ENCODE data around the gene NPTN. TPM values are rescaled to one million over a fixed set of nuclear protein-coding genes. Genes with fewer than 3 reads are reported as not detected.

NPTN gene
- total RNA-seq = 100 to 1,000 TPM in 1 of 2 donors, 10 to 100 TPM in 1; 85.4 to 110 TPM
- polyA plus RNA-seq (2013, experiment 1 of 2) = 92.0 TPM
- polyA plus RNA-seq (2013, experiment 2 of 2) = 83.4 TPM
- long read RNA-seq, experiment 1, transcript NPTN-202 (8 exons, 2,817 nt) = major isoform, 14 of 35 reads
- long read RNA-seq, experiment 1, partial matches to known transcripts = 5 of 35 reads
- long read RNA-seq, experiment 1, other reads (novel, unspliced or antisense) = 14 of 35 reads
- long read RNA-seq, experiment 2, transcript NPTN-203 (3 exons, 447 nt) = minor isoform, 6 of 201 reads
- long read RNA-seq, experiment 2, transcript NPTN-202 (8 exons, 2,817 nt) = major isoform, 171 of 201 reads
- long read RNA-seq, experiment 2, partial matches to known transcripts = 6 of 201 reads
- long read RNA-seq, experiment 2, other reads (novel, unspliced or antisense) = 13 of 201 reads
- long read RNA-seq, experiment 3, transcript NPTN-209 (6 exons, 858 nt) = minor isoform, 5 of 152 reads
- long read RNA-seq, experiment 3, transcript NPTN-201 (9 exons, 2,444 nt) = minor isoform, 6 of 152 reads
- long read RNA-seq, experiment 3, transcript NPTN-202 (8 exons, 2,817 nt) = major isoform, 126 of 152 reads
- long read RNA-seq, experiment 3, partial matches to known transcripts = 3 of 152 reads
- long read RNA-seq, experiment 3, other reads (novel, unspliced or antisense) = 12 of 152 reads
- long read RNA-seq, experiment 4, transcript NPTN-202 (8 exons, 2,817 nt) = major isoform, 48 of 66 reads
- long read RNA-seq, experiment 4, partial matches to known transcripts = 2 of 66 reads
- long read RNA-seq, experiment 4, other reads (novel, unspliced or antisense) = 12 of 66 reads

DNA sequence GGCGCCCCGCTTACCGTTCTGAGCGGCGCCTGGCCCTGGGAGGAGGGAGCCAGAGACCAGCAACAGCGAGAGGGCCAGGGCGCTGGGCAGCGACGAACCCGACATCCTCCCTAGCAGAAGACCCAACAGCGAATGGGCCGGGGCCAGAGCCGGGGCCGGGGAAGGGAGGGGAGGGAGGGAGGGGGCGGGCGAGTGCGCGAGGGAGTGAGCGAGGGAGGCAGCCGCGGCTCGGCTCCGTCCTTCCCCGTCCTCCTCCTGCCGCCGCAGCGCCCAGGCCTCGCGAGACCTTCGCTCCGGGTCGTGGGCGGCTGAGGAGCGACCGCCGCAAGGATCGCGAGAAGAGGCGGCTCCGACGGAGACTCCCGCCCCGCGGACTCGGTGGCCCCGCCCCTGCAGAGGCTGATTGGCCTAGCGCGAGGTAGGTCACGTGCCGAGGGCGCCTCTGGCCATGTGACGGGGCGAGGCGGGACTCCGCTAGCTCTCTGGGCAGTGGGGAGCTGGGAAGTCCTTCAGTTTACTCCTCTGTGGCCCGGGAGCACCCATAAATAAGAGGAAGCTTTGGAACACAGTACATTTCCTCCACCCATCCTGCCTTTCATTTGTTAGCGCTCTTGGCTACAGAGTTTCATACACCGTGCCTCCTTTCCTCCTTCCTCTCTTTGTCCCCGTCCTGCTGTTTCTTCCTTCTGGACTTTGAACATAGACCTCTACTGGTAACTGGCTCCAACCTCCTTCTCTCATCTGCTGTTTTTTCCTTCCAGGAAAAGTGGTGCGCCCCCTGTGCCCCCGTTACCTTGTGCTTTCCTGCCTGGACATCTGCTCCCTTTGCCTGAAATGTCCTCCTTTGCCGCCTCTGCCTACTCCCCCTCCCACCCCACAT is at the start of gene NPTN:
TSS of gene NPTN (minus strand) at position 279 of the 880 bp plus-strand sequence. CDS start at position 105, 174 bp downstream.
- peaks cover 36% of the 10 kb centered on the region for H3K4me1 Mint-ChIP-seq
- peak; percentile 99 for DNase-seq
- TF ChIP-seq, protein P1, sequence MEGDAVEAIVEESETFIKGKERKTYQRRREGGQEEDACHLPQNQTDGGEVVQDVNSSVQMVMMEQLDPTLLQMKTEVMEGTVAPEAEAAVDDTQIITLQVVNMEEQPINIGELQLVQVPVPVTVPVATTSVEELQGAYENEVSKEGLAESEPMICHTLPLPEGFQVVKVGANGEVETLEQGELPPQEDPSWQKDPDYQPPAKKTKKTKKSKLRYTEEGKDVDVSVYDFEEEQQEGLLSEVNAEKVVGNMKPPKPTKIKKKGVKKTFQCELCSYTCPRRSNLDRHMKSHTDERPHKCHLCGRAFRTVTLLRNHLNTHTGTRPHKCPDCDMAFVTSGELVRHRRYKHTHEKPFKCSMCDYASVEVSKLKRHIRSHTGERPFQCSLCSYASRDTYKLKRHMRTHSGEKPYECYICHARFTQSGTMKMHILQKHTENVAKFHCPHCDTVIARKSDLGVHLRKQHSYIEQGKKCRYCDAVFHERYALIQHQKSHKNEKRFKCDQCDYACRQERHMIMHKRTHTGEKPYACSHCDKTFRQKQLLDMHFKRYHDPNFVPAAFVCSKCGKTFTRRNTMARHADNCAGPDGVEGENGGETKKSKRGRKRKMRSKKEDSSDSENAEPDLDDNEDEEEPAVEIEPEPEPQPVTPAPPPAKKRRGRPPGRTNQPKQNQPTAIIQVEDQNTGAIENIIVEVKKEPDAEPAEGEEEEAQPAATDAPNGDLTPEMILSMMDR (conservative IDR thresholded peaks at IDR 0.05) = no peak
- 4 to 11% methylated on average over 10 to 57 of the region's 62 CpGs for WGBS, 2 experiments (ENCODE audit: insufficient coverage in 1 of 2, insufficient read length in 1 of 2)
- peak within 1 kb of the TSS; percentile 95 for H3K4me3 ChIP-seq (ENCODE audit: low read length)
- no peaks in the 10 kb centered on the region for H3K4me1 ChIP-seq (ENCODE audit: control insufficient read depth, insufficient read depth, low read length)
- peaks cover 13% of the 10 kb centered on the region for H3K27me3 Mint-ChIP-seq (ENCODE audit: insufficient read depth)
- H3K27me3 ChIP-seq (ENCODE audit: control insufficient read depth, insufficient read depth, low read length, poor library complexity, severe bottlenecking) = no peaks in the 10 kb centered on the region
- peak within 1 kb of the TSS; percentile 71 for H3K9ac ChIP-seq (ENCODE audit: extremely low read depth, low read length, poor library complexity, severe bottlenecking)
- peak within 1 kb of the TSS; percentile 75 for H3K27ac ChIP-seq (ENCODE audit: low read depth, low read length)
- no peaks in the 10 kb centered on the region for H3K36me3 Mint-ChIP-seq (ENCODE audit: low read depth)
- no peaks in the 10 kb centered on the region for H3K9me3 ChIP-seq (ENCODE audit: control insufficient read depth, low read length)
- peak within 1 kb of the TSS; percentile 88 for H3K4me3 Mint-ChIP-seq
- no peaks in the 10 kb centered on the region for H3K36me3 ChIP-seq (ENCODE audit: control insufficient read depth, insufficient read depth, low read length)
- H3K27ac Mint-ChIP-seq = peak within 1 kb of the TSS; percentile 95
- H3K9me3 Mint-ChIP-seq = no peaks in the 10 kb centered on the region

DNA sequence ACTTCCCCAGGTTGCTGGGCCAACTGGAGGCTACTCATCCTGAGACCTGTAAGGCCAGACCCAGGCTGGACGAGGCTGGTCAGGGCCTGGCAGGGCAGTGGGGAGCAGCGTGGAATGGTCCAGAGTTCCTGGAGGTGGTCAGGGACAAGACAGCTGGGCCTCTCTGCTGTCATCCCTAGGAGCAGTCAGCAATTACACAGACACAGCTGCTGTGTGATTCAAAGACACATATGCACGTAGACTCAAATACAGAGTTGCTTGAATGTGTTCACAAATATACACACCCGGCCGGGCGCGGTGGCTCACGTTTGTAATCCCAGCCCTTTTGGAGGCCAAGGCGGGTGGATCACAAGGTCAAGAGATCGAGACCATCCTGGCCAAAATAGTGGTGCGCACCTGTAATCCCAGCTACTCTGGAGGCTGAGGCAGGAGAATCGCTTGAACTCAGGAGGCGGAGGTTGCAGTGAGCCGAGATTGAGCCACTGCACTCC is 49.5 kb upstream of the NPTN start:
- Mint-ChIP-seq H3K36me3 (ENCODE audit: low read depth) (no peaks in the 10 kb centered on the region), H3K27me3 (ENCODE audit: insufficient read depth) (peaks cover 22% of the 10 kb centered on the region), H3K9me3 (no peaks in the 10 kb centered on the region), H3K4me3 (peak overlapping the region; percentile 83), H3K27ac (no peak overlapping the region), H3K4me1 (peaks cover 19% of the 10 kb centered on the region)
- Histone ChIP-seq H3K4me1 (ENCODE audit: control insufficient read depth, insufficient read depth, low read length) (peaks cover 7% of the 10 kb centered on the region), H3K9me3 (ENCODE audit: control insufficient read depth, low read length) (no peaks in the 10 kb centered on the region), H3K36me3 (ENCODE audit: control insufficient read depth, insufficient read depth, low read length) (no peaks in the 10 kb centered on the region), H3K27me3 (ENCODE audit: control insufficient read depth, insufficient read depth, low read length, poor library complexity, severe bottlenecking) (peaks cover 33% of the 10 kb centered on the region), H3K4me3 (ENCODE audit: low read length) (no peak overlapping the region), H3K27ac (ENCODE audit: low read depth, low read length) (no peak overlapping the region), H3K9ac (ENCODE audit: extremely low read depth, low read length, poor library complexity, severe bottlenecking) (no peak overlapping the region)
- TF ChIP-seq, protein P1 (conservative IDR thresholded peaks at IDR 0.05) = no peak
- DNase-seq = no peak
- 93 to 95% methylated on average over 14 of the region's 14 CpGs for WGBS, 2 experiments (ENCODE audit: insufficient coverage in 1 of 2, insufficient read length in 1 of 2)

Measured in endodermal cell (in vitro differentiated cells).